MV-4-11 (cell line): ENCODE results near the gene TADA2B.

ENCODE experiments used
- DNase-seq: peaks from one replicate; lab custom pipeline; 2025; lab: John Stamatoyannopoulos, UW

Gene TADA2B

GRCh38 chr4:7043284-7044136, at the start of gene TADA2B:
Gene TADA2B (plus strand): TSS chr4:7043372. CDS start chr4:7043580, 208 bp downstream.
- no peak for DNase-seq

- DNase-seq, result no peak
Observed at GRCh38 chr4:6996481-6996880, 46.7 kb upstream of the TADA2B start.

GRCh38 chr4:6999172-7000086, 43.7 kb upstream of the TADA2B start:
- peak; percentile 40 for DNase-seq

GRCh38 chr4:7000421-7001176, 42.6 kb upstream of the TADA2B start:
- DNase-seq, result no peak

- DNase-seq, result no peak
Observed at GRCh38 chr4:7001271-7001670, 41.9 kb upstream of the TADA2B start.

- DNase-seq, result no peak
Observed at GRCh38 chr4:7002336-7002735, 40.8 kb upstream of the TADA2B start.

- no peak for DNase-seq
Observed at GRCh38 chr4:7003176-7003878, 39.8 kb upstream of the TADA2B start.

- DNase-seq, result no peak
Observed at GRCh38 chr4:7003879-7004240, 39.3 kb upstream of the TADA2B start.

- DNase-seq, result no peak
Observed at GRCh38 chr4:7004331-7004730, 38.8 kb upstream of the TADA2B start.

GRCh38 chr4:7005571-7005970, 37.6 kb upstream of the TADA2B start:
- no peak for DNase-seq

- DNase-seq, result no peak
Observed at GRCh38 chr4:7006411-7006810, 36.8 kb upstream of the TADA2B start.

- no peak for DNase-seq
Observed at GRCh38 chr4:7007142-7007907, 35.8 kb upstream of the TADA2B start.

GRCh38 chr4:7007944-7008343, 35.2 kb upstream of the TADA2B start:
- no peak for DNase-seq

GRCh38 chr4:7009564-7009963, 33.6 kb upstream of the TADA2B start:
- DNase-seq, result no peak

GRCh38 chr4:7013175-7013574, 30.0 kb upstream of the TADA2B start:
- DNase-seq, result no peak

- no peak for DNase-seq
Observed at GRCh38 chr4:7014815-7015214, 28.4 kb upstream of the TADA2B start.

- no peak for DNase-seq
Observed at GRCh38 chr4:7015383-7016035, 27.7 kb upstream of the TADA2B start.

GRCh38 chr4:7016086-7016485, 27.1 kb upstream of the TADA2B start:
- DNase-seq, result no peak

- DNase-seq, result no peak
Observed at GRCh38 chr4:7016512-7016911, 26.7 kb upstream of the TADA2B start.

- no peak for DNase-seq
Observed at GRCh38 chr4:7017446-7018048, 25.6 kb upstream of the TADA2B start.
